ENCODE results near the gene CENPT. TPM values are rescaled to one million over a fixed set of nuclear protein-coding genes. Genes with fewer than 3 reads are reported as not detected.

The CENPT gene
- polyA plus RNA-seq, 1 experiment: 42.4 TPM

DNA sequence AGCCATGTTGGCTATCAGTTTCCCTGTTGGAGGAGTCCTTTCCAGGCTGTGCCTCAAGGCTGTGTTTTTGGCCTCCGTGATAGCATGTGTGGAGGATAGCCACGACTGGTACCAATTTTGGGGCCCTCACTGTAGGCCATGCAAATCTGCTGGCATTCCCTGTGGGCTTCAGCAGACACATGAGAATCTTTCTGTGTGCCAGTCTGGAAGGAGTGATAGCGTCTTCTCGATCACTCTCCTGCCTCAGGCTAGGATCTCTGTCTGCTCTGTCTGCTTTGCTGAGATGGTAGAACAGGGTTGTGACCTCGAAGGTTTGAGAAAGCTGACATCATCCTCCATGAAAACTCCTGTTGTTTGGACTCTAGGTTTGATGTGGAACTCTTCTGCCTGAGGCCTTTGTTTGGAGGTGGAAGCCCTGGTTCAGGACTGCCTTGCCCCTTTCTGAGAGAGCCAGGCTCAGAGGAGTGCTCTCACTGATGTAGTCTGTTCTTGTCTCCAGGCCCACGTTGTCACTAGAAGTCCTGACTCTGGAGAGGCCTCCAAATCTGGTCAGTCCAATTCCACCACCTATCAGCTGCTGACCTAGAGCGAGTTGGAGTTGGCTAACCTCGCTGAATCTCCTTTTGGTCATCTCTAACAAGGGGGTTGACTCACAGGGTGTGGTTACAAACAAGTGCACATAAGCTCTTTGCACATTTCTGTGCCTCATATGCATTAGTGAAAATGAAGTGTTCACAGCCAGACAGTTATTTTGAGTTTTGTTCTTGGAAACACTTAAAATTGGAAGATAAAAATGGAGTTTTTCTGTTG lies 13.3 kb upstream of the CENPT start:
- CTCF ChIA-PET: interaction anchor here (1.0 to 2.3 kb wide), 6 partner anchors 9 to 190 kb away, joined by 3 to 8 read pairs (median 4); no protein-coding TSS in a partner anchor
- Histone ChIP-seq H3K36me3 (ENCODE audit: control insufficient read depth, insufficient read depth, low read length) (peaks cover 4% of the 10 kb centered on the region), H3K4me3 (ENCODE audit: low read depth, low read length) (no peak overlapping the region), H3K27me3 (ENCODE audit: control insufficient read depth, insufficient read depth, low read length) (no peaks in the 10 kb centered on the region)
- TF ChIP-seq, protein P1, sequence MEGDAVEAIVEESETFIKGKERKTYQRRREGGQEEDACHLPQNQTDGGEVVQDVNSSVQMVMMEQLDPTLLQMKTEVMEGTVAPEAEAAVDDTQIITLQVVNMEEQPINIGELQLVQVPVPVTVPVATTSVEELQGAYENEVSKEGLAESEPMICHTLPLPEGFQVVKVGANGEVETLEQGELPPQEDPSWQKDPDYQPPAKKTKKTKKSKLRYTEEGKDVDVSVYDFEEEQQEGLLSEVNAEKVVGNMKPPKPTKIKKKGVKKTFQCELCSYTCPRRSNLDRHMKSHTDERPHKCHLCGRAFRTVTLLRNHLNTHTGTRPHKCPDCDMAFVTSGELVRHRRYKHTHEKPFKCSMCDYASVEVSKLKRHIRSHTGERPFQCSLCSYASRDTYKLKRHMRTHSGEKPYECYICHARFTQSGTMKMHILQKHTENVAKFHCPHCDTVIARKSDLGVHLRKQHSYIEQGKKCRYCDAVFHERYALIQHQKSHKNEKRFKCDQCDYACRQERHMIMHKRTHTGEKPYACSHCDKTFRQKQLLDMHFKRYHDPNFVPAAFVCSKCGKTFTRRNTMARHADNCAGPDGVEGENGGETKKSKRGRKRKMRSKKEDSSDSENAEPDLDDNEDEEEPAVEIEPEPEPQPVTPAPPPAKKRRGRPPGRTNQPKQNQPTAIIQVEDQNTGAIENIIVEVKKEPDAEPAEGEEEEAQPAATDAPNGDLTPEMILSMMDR (IDR thresholded peaks at IDR 0.05; ENCODE audit: insufficient read depth, low read depth, low read length): no peak
- POLR2A ChIA-PET: no interaction called here
- DNase-seq (ENCODE audit: low read depth): no peak

DNA sequence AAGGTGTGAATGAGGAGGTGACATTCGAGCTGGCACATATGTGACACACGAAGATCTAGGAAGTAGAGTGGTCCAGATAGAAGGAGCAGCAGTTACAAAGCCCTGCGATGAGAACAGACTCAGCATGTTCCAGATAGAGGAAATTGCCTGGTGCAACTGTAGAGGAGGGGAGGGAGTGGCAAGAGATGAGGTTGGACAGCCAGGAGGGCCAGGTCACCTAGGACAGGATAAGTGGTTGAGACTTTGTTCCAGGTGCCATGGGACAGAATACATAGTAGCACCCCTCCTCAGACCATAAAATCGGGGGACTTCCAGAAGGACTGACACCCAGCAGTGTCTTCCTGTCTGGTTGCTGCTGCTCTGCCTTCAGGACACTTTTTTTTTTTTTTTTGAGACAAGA lies 11.0 kb upstream of the CENPT start:
- DNase-seq (ENCODE audit: low read depth): no peak
- H3K36me3 ChIP-seq (ENCODE audit: control insufficient read depth, insufficient read depth, low read length): peaks cover 1% of the 10 kb centered on the region; the same call in 1 of the 2 replicates
- H3K27me3 ChIP-seq (ENCODE audit: control insufficient read depth, insufficient read depth, low read length): no peaks in the 10 kb centered on the region
- TF ChIP-seq, protein P1 (IDR thresholded peaks at IDR 0.05; ENCODE audit: insufficient read depth, low read depth, low read length): no peak
- ChIA-PET POLR2A (no interaction called here), CTCF (interaction anchor here (1.2 to 4.8 kb wide), 4 partner anchors 13 to 186 kb away, joined by 3 to 17 read pairs (median 4); partner anchors contain the start of gene NRN1L)
- no peak overlapping the region for H3K4me3 ChIP-seq (ENCODE audit: low read depth, low read length)

DNA sequence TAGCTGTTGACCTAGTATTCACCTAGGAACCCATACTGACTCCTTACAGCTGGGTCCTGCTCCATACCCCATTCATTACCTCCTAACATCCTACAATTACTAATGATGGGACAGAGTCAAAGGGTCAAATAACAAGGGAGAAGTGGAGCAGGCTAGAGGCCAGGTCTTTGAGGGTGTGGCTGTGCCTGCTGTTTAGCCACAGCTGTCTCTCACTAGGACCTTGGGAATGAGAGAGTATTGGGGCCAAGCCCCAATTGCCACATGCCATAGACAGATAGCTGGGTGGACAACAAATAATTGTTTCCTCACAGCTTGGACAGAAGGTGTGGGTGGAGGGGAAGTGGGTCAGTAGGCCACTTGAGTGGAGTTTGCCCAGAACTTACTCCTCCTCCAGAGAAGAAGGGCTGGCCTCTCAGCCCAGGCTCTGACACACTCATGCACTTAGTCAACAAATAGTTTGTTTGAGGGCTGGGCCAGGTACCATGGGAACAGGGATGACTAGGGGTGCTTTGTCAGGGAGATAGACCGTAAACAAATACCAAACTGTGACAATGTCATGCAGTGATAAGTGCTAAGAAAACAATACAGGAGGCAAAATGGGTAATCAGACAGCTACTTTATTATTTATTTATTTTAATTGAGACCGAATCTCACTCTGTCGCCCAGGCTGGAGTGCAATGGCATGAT lies 10.2 kb upstream of the CENPT start:
- DNase-seq (ENCODE audit: low read depth): peak; percentile 96
- CTCF ChIA-PET: interaction anchor here (0.8 to 4.8 kb wide), 7 partner anchors 14 to 336 kb away, joined by 3 to 17 read pairs (median 4); partner anchors contain the start of gene NRN1L
- Histone ChIP-seq H3K4me3 (ENCODE audit: low read depth, low read length) (no peak overlapping the region), H3K27me3 (ENCODE audit: control insufficient read depth, insufficient read depth, low read length) (no peaks in the 10 kb centered on the region), H3K36me3 (ENCODE audit: control insufficient read depth, insufficient read depth, low read length) (peaks cover 1% of the 10 kb centered on the region; the same call in 1 of the 2 replicates)
- POLR2A ChIA-PET: no interaction called here
- TF ChIP-seq, protein P1 (IDR thresholded peaks at IDR 0.05; ENCODE audit: insufficient read depth, low read depth, low read length): no peak

DNA sequence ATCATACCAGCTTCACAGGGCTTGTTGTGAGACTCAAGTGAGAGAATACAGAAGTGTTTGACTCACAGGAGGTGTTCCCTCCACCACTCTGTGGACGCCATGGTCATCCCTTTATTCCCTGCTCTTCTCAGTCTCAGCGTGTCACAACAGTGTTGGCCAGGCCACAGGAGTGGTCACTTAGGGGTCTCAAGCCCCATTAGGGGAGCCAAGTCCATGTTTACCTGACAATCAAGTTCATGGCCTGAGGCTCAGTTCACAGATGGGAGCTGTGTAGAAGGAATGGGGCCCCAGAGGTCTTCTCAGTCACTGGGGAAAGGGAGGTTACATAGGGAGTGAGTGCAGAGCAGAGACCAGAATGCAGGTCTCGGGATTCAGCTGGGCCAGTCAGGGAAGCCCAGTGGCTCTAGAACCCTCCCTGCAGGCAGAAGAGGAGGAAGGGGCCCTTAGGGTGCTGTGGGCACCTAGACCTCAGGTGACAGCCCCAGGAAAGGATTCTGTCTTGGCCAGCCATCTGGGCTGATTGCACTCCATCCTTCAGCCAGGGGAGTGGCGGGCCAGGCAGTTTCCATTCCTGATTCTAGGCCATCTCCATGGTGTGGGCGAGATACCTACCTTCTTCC lies 9.5 kb upstream of the CENPT start:
- H3K4me3 ChIP-seq (ENCODE audit: low read depth, low read length): no peak overlapping the region
- no peak for DNase-seq (ENCODE audit: low read depth)
- POLR2A ChIA-PET: no interaction called here
- TF ChIP-seq, protein P1 (IDR thresholded peaks at IDR 0.05; ENCODE audit: insufficient read depth, low read depth, low read length): no peak
- H3K27me3 ChIP-seq (ENCODE audit: control insufficient read depth, insufficient read depth, low read length): no peaks in the 10 kb centered on the region
- peaks cover 1% of the 10 kb centered on the region; the same call in 1 of the 2 replicates for H3K36me3 ChIP-seq (ENCODE audit: control insufficient read depth, insufficient read depth, low read length)
- CTCF ChIA-PET: interaction anchor here (0.8 to 4.8 kb wide), 5 partner anchors 23 to 336 kb away, joined by 3 to 17 read pairs (median 4); partner anchors contain the start of gene NRN1L

All from BJ (cell line).